GM21529 (cell line): ENCODE data around the gene ANKRD26.
"Not testable (repeated sequence)": the region's sequence is repeated elsewhere in the genome, so short reads cannot be mapped to it uniquely, and the experiment has no call there.

ENCODE experiments used
- ATAC-seq: cut with Tn5 transposase; IDR thresholded peaks from one replicate; pipeline ENCODE4 v1.9.1; 2021; ENCODE audit not compliant: unreplicated experiment

Gene ANKRD26

DNA sequence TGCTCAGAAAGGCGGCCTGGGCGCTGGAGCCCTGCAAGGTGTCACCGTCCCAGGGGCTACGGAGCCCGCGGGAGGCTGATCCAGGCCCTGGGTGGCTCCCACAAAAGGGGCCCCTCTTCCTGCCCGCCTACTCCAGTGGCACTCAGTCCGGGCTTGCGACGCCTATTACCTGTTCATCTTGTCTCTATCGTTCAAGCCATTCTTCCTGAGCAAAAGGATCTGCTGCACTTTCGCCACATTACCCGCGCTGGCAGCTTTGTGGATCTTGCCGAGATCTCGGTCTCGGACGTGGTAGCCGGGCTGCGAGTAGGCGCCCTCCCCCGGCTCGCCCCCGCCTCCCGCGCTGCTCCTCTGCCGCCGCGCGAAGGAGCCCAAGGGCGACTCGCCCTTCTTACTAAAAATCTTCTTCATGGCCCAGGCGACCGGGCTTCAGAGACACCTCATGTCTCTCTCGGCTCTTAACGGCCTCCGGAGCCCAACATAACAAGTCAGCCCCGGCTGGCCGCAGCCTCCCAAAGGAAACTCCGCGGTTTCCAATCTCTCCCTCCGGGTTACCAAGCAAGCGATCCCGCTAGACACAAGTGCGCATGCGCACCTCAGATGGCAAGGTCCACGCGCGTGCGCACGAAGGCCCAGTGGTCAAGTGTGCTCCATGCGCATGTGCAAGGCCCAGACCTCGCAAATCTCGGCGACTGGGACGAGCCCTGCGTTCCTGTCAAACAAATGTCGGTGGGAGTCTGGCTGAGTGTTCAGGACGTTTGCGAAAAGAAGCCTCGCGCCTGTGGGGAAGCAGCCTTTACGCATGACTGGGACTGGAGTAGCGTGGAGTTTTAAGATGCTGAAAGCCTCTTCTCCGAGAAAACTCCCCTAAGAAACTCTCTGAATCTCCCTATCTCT, at the start of gene ANKRD26:
Gene ANKRD26, minus strand, starts transcription at position 579 of the 897 bp plus-strand sequence. Its CDS starts 168 bp downstream, at position 411.
- ATAC-seq = peak; percentile 80

DNA sequence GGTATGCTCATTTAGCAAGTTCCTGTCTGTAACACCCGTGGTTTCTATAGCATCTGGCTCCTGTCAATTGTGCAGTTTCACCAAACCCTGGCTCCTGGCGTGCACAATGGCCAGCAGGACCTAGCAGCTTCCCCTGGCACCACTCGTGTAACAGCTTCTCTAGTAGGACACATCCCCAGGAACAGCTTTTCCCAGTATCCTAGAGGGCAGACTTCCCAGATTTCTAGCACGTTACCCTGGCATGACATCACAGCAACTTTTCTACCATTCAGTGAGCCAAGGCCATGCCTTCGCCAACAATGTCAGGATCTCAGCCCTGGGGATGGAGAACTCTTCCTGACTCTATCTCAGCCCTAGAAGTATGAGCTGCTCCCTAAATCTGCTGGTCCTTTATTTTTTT, 47.4 kb upstream of the ANKRD26 start:
- ATAC-seq = no peak

DNA sequence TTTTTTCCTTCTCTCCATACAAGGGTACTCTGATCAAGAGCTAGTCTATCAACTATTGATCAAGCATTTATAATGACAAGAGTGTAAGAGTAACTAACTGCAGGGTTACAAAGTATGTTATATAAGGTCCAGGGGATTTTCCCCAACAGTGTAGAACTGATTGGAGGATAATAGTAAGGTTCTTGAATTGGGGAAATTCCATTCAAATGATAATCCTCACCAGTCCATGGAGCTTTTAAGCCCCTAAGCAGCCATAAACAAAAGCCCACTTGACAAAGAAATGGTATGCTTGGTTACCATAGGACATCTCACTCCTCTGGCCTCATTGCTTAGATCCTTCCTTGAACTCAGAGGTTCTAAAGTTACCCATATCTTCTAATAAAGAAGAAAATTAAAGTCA, 45.6 kb upstream of the ANKRD26 start:
- ATAC-seq = no peak

DNA sequence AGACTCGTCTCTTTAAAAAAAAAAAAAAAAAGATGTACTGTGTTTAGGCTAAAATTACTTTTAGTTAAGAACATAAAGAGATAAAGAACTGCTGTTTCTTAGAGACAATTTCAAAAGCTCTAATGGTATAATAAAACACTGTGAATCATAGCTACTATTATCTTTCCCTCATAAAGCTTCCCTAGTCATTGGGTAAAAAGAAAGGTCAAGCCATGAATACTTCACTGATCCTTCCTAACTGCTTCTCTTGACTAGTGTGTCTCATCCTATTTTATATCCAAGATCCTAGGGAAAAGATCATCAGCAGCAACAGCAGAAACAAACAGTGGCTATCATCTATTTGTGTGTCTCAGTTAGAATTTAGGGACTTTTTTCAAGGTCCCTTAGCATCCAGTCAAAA, 43.4 kb upstream of the ANKRD26 start:
- ATAC-seq = no peak

DNA sequence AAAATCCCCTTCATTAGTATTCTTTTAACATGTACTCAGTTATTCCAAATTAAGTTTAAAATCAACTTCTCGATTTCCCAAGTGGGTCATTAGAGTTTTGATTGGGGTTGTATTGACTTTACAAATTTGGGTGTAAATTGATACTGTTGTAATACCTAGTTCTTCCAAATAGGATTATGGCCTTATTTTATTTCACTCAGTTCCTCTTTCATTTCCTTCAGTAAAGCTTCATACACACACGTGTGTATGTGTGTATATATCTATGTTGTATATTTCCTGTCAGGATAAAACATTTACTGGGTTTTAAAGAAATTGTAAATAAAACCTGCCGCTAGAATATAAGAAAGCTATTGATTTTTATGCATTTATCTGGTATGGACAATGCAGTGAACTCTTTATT, 38.0 kb upstream of the ANKRD26 start:
- no peak for ATAC-seq

DNA sequence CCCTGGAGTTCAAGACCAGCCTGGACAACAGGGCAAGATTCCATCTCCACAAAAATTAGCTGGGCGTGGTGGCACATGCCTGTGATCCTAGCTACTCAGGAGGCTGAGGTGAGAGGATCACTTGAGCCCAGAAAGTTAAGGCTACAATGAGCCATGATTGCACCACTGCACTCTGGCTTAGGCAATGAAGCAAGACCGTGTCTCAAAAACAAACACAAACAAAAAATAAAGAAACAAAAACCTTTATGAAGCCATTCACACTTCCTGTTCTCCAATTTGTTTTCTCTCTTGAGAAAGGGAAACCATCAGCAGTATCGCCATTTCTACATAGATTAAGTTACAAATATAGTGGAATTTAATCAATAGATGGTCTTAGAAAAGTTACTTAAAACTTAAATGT, 34.1 kb upstream of the ANKRD26 start:
- no peak for ATAC-seq

DNA sequence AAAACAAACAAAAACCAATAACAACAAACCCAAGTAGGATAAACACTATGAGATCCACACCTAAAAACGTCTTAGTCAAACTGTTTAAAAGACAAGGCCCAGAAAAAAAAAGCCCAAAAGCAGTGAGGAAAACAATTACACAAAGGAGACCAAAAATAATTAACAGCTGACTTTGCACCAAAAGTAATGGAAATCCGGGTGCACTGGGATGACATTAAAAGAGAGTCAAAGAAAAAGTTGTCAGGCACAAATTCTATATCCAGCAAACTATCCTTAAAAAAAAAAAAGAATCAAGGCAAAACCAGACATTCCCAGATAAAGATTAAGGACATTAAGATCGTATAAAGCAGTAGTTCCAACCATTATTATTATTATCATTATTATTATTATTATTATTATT, 7.9 kb upstream of the ANKRD26 start:
- ATAC-seq = no peak

DNA sequence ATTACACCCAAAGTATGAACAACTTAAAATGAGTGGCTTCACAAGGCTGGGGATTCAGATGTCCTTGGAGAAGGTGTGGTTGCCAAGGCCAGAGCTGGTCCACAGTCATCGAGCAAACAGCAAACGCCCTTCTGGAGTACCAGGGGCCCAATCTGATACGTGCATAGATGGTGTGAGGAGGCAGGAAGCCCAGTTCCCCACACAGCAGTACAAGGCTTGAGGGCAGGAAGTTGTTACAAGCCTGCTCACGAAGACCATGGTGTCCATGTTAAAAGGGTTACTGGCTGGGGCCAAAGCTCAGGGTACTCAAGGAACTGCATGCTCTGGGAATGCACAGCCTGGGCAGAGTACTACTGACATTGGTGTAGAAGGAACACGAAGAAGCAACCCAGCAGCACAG, 4.6 kb upstream of the ANKRD26 start:
- ATAC-seq = no peak

DNA sequence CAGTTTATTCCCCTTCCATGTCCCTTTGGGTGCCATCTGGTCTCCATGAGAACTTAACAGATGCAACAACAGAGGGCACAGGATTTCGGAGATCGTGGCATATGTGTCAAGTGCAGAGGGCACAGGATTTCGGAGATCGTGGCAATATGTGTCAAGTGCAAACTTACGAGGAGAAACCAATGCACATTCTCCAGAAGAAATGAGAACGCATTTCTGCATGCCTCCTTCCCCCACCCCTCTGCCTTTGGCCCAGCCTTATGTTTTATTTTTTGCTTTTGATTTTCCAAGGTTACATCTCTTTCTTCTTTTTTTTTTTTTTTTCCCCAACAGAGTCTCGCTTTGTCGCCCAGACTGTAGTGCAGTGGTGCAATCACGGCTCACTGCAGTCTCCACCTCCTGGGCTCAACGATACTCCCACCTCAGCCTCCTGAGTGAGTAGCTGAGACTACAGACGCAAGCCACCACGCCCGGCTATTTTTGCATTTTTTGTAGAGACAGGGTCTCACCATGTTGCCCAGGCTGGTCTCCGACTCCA, 586 bp upstream of the ANKRD26 start:
- ATAC-seq = no peak

DNA sequence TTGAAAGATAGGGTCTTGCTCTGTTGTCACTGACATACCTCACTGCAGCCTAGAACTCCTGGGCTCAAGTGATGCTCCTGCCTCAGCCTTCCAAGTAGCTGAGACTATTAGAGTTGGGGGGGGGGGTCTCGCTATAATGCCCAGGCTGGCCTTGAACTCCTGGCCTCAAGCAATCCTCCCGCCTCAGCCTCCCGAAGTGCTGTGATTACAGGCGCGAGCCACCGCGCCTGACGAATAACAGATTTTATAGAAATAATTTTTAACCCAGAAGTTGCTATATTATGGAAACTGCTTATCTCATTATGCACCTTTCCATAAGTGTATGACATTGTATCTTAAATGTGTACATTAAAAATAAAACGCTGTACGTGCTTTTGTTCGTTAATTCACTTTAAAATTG, 846 bp downstream of the ANKRD26 start:
- ATAC-seq = no peak

DNA sequence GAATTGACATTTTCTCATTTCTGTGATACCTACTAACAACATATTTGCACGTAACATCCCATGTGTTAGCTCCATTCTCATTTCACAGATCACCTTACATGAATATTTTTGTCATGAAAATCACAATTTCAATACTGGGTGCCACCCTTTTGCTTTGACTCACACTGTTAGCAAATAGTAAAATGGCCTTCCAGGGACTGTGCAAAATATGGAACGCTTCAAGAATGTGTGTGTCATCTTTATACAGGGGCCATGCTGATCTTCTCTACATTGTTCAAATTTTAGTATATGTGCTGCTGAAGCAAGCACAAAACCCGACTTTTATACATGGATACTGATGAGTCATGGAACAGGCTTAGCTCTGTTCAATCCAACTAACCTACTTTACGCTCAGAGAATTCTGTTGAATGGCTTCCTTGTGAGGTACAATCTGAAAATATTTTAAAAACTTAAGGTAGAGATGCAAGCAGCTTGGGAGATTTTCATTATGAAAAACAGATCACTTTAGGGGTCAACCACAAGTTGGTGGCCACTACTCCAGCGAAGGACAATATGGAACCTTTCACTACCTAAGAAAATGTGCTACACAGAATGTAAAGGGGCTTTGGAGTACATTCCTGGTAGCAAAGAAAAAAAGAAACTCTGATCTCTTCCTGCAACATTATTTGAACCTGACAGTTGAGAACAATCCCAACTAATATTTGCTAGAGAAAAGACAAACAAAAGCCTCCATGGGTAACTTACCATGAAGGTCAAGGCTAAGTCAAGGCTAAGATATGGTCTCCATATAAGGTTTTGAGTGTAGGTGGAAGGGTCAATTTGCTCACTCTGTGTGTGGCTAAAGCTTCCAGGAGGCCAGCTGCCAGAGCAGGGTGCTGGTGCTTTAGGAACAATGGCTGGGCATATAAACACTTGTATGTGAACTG, 11.9 kb downstream of the ANKRD26 start:
- ATAC-seq = no peak

DNA sequence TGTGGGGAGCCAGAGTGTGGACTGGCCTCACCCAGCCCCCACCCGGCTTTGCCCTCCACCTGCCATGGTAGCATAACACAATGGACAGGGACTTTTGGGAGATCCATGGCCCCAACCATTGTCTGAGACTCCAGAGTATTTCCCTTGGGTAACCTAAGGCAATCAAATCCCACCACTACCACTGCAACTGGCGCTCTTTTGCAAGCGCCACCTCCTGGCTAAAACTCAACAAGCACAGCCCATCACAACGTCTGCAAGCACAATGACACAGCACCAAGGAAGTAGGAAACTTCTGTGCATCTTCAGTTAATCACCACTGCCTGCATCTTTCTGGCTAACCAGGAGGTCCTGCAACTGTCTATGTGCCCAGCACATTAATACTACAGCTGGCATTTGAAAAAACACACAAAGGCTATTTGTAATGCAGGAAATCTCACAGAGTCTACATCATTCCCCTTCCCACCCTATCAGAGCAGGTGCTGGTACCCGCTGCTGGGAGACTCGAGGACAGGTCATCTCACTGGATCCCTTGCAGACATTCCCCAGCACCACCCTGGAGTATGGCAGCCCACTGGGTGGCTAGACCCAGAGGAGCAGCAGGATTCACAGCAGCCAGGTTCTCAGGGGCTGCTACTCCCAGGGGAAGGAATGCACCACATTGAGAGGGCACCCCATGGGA, 27.7 kb downstream of the ANKRD26 start:
- ATAC-seq = no peak

DNA sequence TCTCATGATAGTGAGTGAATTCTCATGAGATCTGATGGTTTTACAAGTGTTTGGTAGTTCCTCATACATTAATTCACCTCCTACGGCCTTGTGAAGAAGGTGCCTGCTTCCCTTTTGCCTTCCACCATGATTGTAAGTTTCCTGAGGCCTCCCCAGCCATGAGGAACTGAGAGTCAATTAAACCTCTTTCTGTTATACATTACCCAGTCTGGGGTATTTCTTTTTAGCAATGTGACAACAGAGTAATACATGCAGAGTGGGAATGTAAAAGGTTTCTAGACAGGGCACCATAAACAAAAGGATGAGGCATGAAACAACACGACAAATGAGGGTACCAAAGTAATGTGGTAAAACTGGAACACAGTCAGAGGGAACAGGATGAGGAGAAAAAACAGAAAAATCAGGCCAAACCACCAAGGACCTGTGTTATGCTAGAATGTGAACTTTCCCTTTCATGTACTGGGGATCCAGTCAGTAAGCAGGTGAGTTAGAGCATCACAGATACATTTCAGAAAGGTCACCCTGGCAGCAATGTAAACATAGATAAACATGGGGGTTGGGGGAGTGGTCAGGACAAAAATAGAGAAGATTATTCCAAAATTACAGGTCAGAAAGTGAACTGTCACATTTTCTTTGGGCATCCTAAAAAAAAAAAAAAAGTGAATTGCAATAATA, 31.9 kb downstream of the ANKRD26 start:
- ATAC-seq = no peak

DNA sequence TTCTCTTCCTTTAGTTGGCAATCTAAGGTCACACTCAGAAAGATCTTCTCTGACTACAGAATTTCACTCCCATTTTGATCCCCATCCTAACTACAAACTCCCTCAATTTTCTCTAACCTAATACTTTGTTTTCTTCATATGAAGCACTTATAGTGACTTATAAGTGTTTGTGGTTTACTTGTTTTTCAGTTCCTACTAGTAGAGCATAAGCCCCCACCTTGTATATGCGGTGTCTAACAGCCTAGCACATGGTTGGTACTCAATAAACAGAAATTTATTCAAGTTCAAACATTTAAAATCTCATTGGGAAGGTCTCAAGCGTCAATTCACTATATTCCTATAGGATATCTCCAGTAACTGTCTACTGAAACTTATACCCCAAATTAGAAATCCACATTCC, 35.2 kb downstream of the ANKRD26 start:
- ATAC-seq = no peak

DNA sequence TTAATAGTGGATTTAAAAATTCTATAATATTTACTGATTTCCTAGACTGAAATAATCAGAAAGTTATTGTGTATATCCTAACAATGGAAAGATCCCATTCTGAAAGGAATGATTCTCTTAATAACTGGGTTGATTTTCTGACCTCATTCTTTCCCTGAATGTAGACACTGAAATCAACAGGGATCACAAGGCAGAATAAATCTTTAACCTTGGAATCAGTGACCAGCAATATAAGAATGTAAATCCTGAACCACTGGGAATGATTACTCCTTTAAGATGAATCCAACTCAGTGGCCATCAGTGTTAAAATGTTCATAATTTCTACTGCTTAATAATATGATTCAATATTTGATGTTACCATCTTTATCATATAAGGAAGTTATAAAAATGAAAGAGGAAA, 47.6 kb downstream of the ANKRD26 start:
- no peak for ATAC-seq

DNA sequence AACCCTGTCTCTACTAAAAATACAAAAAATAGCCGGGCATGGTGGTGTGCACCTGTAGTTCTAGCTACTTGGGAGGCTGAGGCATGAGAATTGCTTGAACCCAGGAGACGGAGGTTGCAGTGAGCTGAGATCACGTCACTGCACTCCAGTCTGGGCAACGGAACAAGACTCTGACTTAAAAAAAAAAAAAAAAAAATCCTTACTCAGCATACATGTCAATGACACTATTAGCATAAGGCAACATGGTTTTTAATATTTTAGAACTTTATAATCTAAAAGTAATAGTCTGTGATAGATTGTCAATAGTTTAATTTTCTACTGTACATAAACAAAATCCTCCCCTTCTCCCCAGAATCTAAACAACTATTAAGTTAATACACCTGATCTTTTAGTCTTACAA, 55.0 kb downstream of the ANKRD26 start:
- not testable (repeated sequence) for ATAC-seq

DNA sequence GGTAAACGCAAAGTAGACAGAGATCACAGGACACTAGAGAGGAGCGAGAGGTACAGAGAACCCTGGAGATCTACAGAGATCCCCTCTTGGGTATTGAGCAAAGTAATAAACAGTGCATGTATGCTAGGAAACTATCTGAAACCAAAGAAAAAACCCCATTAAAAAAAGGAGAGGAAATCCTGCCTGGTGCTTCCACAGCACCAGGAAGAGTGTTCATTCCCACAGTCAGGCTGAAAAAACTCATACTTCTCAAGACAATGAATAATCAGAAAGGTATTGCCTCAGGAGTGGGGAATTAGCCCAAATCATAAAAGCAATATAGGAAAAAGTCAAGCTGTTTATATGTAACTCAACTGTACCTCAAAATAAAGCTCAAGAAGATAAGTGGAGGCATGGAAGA, 59.1 kb downstream of the ANKRD26 start:
- ATAC-seq = no peak

DNA sequence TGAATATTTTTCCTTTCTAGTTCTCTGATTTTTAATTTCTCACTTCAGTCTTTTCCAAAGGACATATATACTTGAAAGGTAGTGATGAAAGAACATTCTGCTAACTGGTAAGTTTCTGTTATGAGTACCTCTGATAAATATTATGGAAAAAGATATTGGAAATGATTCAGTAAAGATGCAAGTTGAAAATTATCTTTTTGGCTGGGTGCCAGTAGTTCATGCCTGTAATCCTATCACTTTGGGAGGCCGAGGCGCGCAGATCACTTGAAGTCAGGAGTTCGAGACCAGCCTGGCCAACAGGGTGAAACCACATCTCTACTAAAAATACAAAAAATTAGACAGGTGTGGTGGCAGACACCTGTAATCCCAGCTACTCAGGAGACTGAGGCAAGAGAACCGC, 62.1 kb downstream of the ANKRD26 start:
- no peak for ATAC-seq

DNA sequence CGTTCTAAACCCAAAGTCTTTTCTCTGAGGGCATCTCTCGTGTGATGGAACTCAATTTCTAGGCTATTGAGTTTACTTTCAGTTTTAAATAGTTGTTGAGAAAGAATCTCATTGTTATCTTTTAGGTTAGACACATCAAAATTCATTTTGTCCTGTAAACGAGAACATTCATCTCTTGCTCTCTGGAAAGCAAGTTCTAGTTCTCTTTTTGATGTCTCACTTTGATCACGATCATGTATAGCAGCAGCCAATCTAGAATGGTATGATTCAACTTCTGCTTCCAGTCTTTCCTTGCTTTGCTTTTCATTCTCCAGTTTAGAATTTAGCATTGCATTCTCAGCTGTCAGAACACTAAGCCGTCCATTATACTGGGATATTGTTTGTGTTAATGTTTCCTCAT, 65.1 kb downstream of the ANKRD26 start:
- no peak for ATAC-seq

DNA sequence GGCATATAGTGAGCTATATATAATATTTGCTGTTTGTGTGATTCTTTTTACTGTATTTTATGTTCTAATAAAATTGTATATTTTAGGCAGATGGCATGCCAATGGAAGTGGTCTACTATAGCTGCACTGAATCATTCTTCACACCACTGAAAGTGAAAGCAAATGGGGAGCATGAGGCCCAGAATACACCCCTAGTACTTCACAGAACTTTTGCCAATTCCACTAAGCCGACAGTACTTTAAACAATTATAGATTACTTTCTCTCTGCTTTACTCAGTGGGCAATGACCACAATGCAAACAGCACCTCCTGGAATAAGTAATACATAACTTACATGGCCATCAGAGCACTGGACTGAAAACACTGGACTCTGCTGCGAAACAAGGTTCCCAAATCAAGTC, 70.2 kb downstream of the ANKRD26 start:
- no peak for ATAC-seq

DNA sequence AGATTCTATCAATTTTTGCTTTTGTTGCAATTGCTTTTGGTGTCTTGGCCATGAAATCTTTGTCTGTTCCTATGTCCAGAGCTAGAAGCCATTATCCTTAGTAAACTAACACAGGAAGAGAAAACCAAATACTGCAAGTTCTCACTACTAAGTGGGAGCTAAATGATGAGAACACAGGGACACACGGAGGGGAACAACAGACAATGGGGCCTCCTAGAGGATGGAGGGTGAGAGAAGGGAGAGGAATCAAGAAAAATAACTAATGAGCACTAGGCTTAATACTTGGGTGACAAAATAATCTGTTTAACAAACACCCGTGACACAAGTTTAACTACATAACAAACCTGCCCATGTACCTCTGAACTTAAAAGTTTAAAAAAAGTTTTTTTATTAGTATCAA, 78.2 kb downstream of the ANKRD26 start:
- ATAC-seq = no peak
